Suprapubic skin (tissue), 3 donors: ENCODE data around the gene RPL19.

Experiments
- CTCF ChIP-seq, 2 donors: fragments of 200-600 bp in 1 of 2; fragments of 450-650 bp in 1 of 2; sonication (generic) in 1 of 2; IDR thresholded peaks; one replicate each; pipeline ENCODE4 v1.5.1; 2016 to 2019; ENCODE audit warnings: antibody characterized with exemption in 2 of 2, mild to moderate bottlenecking in 1 of 2, moderate library complexity in 1 of 2
- POLR2A ChIP-seq, 2 donors: fragments of 450-650 bp; IDR thresholded peaks; one replicate each; pipeline ENCODE4 v1.6.1; 2017; ENCODE audit warnings: antibody characterized with exemption in 2 of 2, mild to moderate bottlenecking in 2 of 2, moderate library complexity in 2 of 2

DNA sequence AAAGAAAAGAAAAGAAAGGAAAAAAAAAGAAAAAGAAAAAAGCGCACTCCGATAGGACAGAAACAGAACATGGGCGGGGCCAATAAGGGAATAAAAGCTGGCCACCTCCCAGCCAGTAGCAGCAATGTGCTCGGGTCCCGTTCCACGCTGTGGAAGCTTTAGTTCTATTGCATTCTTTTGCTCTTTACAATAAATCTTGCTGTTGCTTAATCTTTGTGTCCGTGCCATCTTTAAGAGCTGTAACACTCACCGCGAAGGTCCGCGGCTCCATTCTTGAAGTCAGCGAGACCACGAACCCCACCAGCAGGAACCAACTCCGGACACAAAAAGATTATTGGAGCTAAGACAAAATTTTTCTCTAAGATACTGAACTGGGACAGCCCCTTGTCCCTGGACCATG, 31.0 kb upstream of the RPL19 start:
- TF ChIP-seq CTCF (IDR thresholded peaks at IDR 0.05) = no peak
- no peak for TF ChIP-seq POLR2A (IDR thresholded peaks at IDR 0.05)
